SU-DHL-6 (cell line): ENCODE measurements around the gene TTC39B.

Experiments used
- H2AFZ ChIP-seq: fragments of 200-600 bp; sonication (generic); 2 replicates; pipeline ENCODE4 v1.6.1; 2014; ENCODE audit warnings: low read depth, mild to moderate bottlenecking, moderate library complexity, mixed read lengths, antibody characterized with exemption, low read length; ENCODE audit not compliant: severe bottlenecking
- H3F3A ChIP-seq: fragments of 200-600 bp; shearing (Covaris generic); 2 replicates; pipeline ENCODE4 v1.6.0; 2016; ENCODE audit warnings: antibody characterized with exemption, mild to moderate bottlenecking; ENCODE audit not compliant: insufficient read depth
- H3K27ac ChIP-seq: fragments of 200-600 bp; sonication (generic); 2 replicates; pipeline ENCODE4 v1.5.1; 2016; ENCODE audit warnings: low read depth, mild to moderate bottlenecking, low read length, moderate library complexity, mixed read lengths
- H3K27me3 ChIP-seq: fragments of 200-600 bp; sonication (generic), shearing (Covaris generic); 2 replicates; pipeline ENCODE4 v1.6.0; 2014; ENCODE audit warnings: mild to moderate bottlenecking, low read length
- H3K36me3 ChIP-seq: fragments of 200-600 bp; sonication (generic); 2 replicates; pipeline ENCODE4 v1.6.1; 2014; ENCODE audit warnings: mild to moderate bottlenecking, low read length, mixed read lengths
- H3K4me2 ChIP-seq: fragments of 300-600, 200-600 bp; shearing (Covaris generic), sonication (generic); 2 replicates; pipeline ENCODE4 v1.6.0; 2014; ENCODE audit warnings: low read length, low read depth, mild to moderate bottlenecking; ENCODE audit not compliant: poor library complexity, severe bottlenecking
- H3K4me3 ChIP-seq: fragments of 200-600 bp; sonication (generic); 2 replicates; pipeline ENCODE4 v1.5.1; 2014; ENCODE audit warnings: antibody characterized with exemption, low read length, mild to moderate bottlenecking, mixed read lengths; ENCODE audit not compliant: insufficient read depth, poor library complexity, severe bottlenecking
- H3K79me2 ChIP-seq: fragments of 200-600 bp; sonication (generic); 2 replicates; pipeline ENCODE4 v1.6.1; 2014; ENCODE audit warnings: mild to moderate bottlenecking, low read length, moderate library complexity; ENCODE audit not compliant: insufficient read depth
- H3K9ac ChIP-seq: fragments of 200-600 bp; sonication (generic); 2 replicates; pipeline ENCODE4 v1.7.0; 2014; ENCODE audit warnings: mild to moderate bottlenecking, low read length
- H3K9me2 ChIP-seq: fragments of 200-600 bp; sonication (generic); replicated peaks from 2 replicates; pipeline ENCODE4 v1.6.1; 2014; ENCODE audit warnings: low read length; ENCODE audit not compliant: insufficient read depth
- H3K9me3 ChIP-seq: fragments of 200-600 bp; sonication (generic); 2 replicates; pipeline ENCODE4 v1.6.1; 2014; ENCODE audit warnings: low read length, mixed read lengths; ENCODE audit not compliant: insufficient read depth
- H4K20me1 ChIP-seq: fragments of 200-600 bp; sonication (generic); 2 replicates; pipeline ENCODE4 v1.6.1; 2014; ENCODE audit warnings: low read depth, mild to moderate bottlenecking, antibody characterized with exemption, low read length, moderate library complexity, mixed read lengths
- EZH2phosphoT487 ChIP-seq: fragments of 200-600 bp; sonication (generic), shearing (Covaris generic); conservative IDR thresholded peaks from 2 replicates; pipeline ENCODE4 v1.6.1; 2018; ENCODE audit warnings: mild to moderate bottlenecking, antibody characterized with exemption, low read length, moderate library complexity, mixed read lengths
- TF ChIP-seq, protein P1 (sequence below): fragments of 200-600 bp; sonication (generic); IDR thresholded peaks from one replicate; pipeline ENCODE4 v1.5.1; 2017; ENCODE audit warnings: antibody characterized with exemption, mild to moderate bottlenecking, low read length, moderate library complexity; ENCODE audit not compliant: insufficient read depth, poor library complexity, severe bottlenecking

Gene TTC39B

DNA sequence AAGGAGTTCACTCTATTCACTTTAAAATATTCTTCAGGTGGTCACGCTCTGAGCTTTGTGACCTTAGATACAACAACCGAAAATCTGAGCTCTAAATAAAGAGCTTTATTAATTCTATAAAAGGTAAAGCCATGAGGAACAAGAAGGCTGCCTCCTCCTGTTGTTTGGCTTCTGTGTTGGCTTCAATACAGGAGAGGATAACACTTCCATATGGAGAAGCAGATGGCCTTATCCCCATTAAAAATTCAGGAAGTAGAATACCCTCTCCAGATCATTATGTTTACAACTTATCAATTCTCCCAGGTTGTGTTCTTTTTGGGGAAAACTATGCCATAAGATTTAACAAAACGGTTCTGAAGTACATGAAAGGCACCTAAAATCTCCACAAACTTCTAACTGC is 128.4 kb downstream of the TTC39B start:
- H3K4me2 ChIP-seq: no peak overlapping the region
- no peak overlapping the region for H2AFZ ChIP-seq
- H3K9me3 ChIP-seq: no peaks in the 10 kb centered on the region
- H3K27ac ChIP-seq: no peak overlapping the region
- H3K36me3 ChIP-seq: no peaks in the 10 kb centered on the region
- H4K20me1 ChIP-seq: no peaks in the 10 kb centered on the region
- H3K79me2 ChIP-seq: no peaks in the 10 kb centered on the region
- TF ChIP-seq EZH2phosphoT487: no peak
- TF ChIP-seq, protein P1, sequence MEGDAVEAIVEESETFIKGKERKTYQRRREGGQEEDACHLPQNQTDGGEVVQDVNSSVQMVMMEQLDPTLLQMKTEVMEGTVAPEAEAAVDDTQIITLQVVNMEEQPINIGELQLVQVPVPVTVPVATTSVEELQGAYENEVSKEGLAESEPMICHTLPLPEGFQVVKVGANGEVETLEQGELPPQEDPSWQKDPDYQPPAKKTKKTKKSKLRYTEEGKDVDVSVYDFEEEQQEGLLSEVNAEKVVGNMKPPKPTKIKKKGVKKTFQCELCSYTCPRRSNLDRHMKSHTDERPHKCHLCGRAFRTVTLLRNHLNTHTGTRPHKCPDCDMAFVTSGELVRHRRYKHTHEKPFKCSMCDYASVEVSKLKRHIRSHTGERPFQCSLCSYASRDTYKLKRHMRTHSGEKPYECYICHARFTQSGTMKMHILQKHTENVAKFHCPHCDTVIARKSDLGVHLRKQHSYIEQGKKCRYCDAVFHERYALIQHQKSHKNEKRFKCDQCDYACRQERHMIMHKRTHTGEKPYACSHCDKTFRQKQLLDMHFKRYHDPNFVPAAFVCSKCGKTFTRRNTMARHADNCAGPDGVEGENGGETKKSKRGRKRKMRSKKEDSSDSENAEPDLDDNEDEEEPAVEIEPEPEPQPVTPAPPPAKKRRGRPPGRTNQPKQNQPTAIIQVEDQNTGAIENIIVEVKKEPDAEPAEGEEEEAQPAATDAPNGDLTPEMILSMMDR: no peak
- no peaks in the 10 kb centered on the region for H3K9me2 ChIP-seq
- H3K4me3 ChIP-seq: no peak overlapping the region
- H3K9ac ChIP-seq: no peak overlapping the region
- no peaks in the 10 kb centered on the region for H3K27me3 ChIP-seq
- H3F3A ChIP-seq: no peaks in the 10 kb centered on the region

DNA sequence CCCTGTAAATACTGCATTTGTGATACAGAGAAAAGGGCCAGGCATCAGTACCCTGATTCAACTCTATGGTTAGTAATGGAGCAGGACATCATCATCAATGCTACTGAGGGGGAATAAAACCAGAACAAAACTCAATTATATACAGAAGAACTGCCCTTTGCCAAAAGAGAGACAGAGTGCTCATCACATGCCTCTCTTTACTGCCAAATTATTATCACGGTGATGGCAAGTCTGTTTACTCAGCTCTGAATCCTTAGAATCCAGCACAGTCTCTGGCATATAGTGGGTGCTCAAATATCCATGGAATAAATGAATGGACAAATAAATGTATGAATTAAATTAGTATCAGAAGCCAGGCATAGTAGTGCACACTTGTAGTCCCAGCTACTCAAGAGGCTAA is 130.2 kb downstream of the TTC39B start:
- Histone ChIP-seq H3K9ac (no peak overlapping the region), H3K4me2 (no peak overlapping the region), H3K9me2 (no peaks in the 10 kb centered on the region), H3K79me2 (no peaks in the 10 kb centered on the region), H3K9me3 (no peaks in the 10 kb centered on the region), H3K4me3 (no peak overlapping the region), H3F3A (no peaks in the 10 kb centered on the region), H3K36me3 (no peaks in the 10 kb centered on the region), H3K27me3 (no peaks in the 10 kb centered on the region), H4K20me1 (no peaks in the 10 kb centered on the region), H3K27ac (no peak overlapping the region), H2AFZ (no peak overlapping the region)
- TF ChIP-seq EZH2phosphoT487: no peak
- TF ChIP-seq, protein P1: no peak

DNA sequence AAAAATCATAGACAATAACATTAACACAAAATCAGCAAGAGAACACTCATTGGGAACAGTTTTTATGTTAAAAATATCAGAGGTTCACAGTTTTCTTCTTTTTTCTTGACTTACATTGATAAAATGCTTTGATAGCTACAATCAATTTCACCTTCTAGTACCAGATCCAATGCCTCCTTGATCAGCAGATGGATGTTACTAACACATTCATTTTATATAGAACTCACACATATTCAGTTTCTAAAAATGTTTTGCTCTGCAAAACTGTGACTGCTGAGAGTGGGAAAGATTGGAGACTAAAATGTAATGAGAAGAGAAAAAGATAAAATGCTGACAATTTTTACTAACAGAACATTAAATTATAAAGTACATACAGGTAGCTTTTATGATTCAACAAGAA is 143.1 kb downstream of the TTC39B start:
- Histone ChIP-seq H3K27me3 (no peaks in the 10 kb centered on the region), H3F3A (no peaks in the 10 kb centered on the region), H3K79me2 (no peaks in the 10 kb centered on the region), H3K4me3 (no peak overlapping the region), H3K27ac (no peak overlapping the region), H3K9ac (no peak overlapping the region), H3K4me2 (no peak overlapping the region), H3K9me3 (no peaks in the 10 kb centered on the region), H3K36me3 (no peaks in the 10 kb centered on the region), H4K20me1 (no peaks in the 10 kb centered on the region), H2AFZ (no peak overlapping the region), H3K9me2 (no peaks in the 10 kb centered on the region)
- TF ChIP-seq, protein P1: no peak
- no peak for TF ChIP-seq EZH2phosphoT487
